Hepatocyte (in vitro differentiated cells): ENCODE data around the gene KMT5C. TPM values are rescaled to one million over a fixed set of nuclear protein-coding genes. Genes with fewer than 3 reads are reported as not detected.

ENCODE experiments used
- DNase-seq: peaks from one replicate; pipeline ENCODE4 v3.0.0-alpha.2; 2016; ENCODE audit warnings: low spot score
- H2AFZ ChIP-seq: fragments of 200-600 bp; sonication (generic); 2 replicates; pipeline ENCODE4 v1.6.0; 2016; ENCODE audit warnings: antibody characterized with exemption, mild to moderate bottlenecking
- H3K27ac ChIP-seq: fragments of 200-600 bp; sonication (generic); 2 replicates; pipeline ENCODE4 v1.5.1; 2016; ENCODE audit warnings: mild to moderate bottlenecking
- H3K27me3 ChIP-seq: fragments of 200-600 bp; sonication (generic); 2 replicates; pipeline ENCODE4 v1.6.1; 2016
- H3K36me3 ChIP-seq: fragments of 200-600 bp; sonication (generic); replicated peaks from 2 replicates; pipeline ENCODE4 v1.5.1; 2016; ENCODE audit warnings: low read depth; ENCODE audit not compliant: insufficient read depth
- H3K4me1 ChIP-seq: fragments of 200-600 bp; sonication (generic); 2 replicates; pipeline ENCODE4 v1.5.1; 2016; ENCODE audit warnings: mild to moderate bottlenecking, moderate library complexity; ENCODE audit not compliant: insufficient read depth
- H3K4me2 ChIP-seq: fragments of 200-600 bp; sonication (generic); 2 replicates; pipeline ENCODE4 v1.6.0; 2016
- H3K4me3 ChIP-seq: fragments of 200-600 bp; sonication (generic); 2 replicates; pipeline ENCODE4 v1.5.1; 2016; ENCODE audit warnings: mild to moderate bottlenecking
- H3K79me2 ChIP-seq: fragments of 200-600 bp; sonication (generic); 2 replicates; pipeline ENCODE4 v1.6.0; 2017; ENCODE audit warnings: mild to moderate bottlenecking
- H3K9me2 ChIP-seq: fragments of 200-600 bp; sonication (generic); replicated peaks from 2 replicates; pipeline ENCODE4 v1.6.0; 2017; ENCODE audit warnings: mild to moderate bottlenecking; ENCODE audit not compliant: insufficient read depth
- H3K9me3 ChIP-seq: fragments of 200-600 bp; sonication (generic); 2 replicates; pipeline ENCODE4 v1.5.1; 2016; ENCODE audit warnings: low read depth, mild to moderate bottlenecking
- H4K20me1 ChIP-seq: fragments of 200-600 bp; sonication (generic); 2 replicates; pipeline ENCODE4 v1.6.0; 2016; ENCODE audit warnings: mild to moderate bottlenecking; ENCODE audit not compliant: insufficient read depth, poor library complexity, severe bottlenecking
- CTCF ChIP-seq: fragments of 200-600 bp; sonication (generic); IDR thresholded peaks from 2 replicates; pipeline ENCODE4 v1.5.1; 2016; ENCODE audit warnings: antibody characterized with exemption, mild to moderate bottlenecking; ENCODE audit not compliant: poor library complexity
- EZH2 ChIP-seq: fragments of 200-600 bp; sonication (generic); IDR thresholded peaks from 2 replicates; pipeline ENCODE4 v1.6.1; 2016; ENCODE audit warnings: antibody characterized with exemption, mild to moderate bottlenecking, borderline replicate concordance
- EZH2phosphoT487 ChIP-seq: fragments of 200-600 bp; sonication (generic); IDR thresholded peaks from one replicate; pipeline ENCODE4 v1.6.1; 2018; ENCODE audit warnings: antibody characterized with exemption, mild to moderate bottlenecking, low read depth, moderate library complexity; ENCODE audit not compliant: unreplicated experiment, severe bottlenecking
- WGBS: methylation state at CpG from one replicate; pipeline ENCODE4 v1.1.6; 2016; ENCODE audit warnings: low lambda C conversion rate; ENCODE audit errors: missing lambda C conversion rate; 5-methylcytosine and 5-hydroxymethylcytosine counted together
- polyA plus RNA-seq: library from polyadenylated mRNA; unstranded; fragments of >200 nt; fragmentation: Nextera tagmentation; extraction: Ambion mirVana; gene quantifications from 2 replicates; pipeline ENCODE4 v1.2.1, GENCODE V29; 2016
- total RNA-seq: library from RNA; depleted of rRNA; stranded (reverse); fragments of >200 nt; gene quantifications from 2 replicates; pipeline ENCODE4 v1.2.3, GENCODE V29; 2014

The KMT5C gene
- total and polyA plus RNA-seq, 2 experiments from 2014 or later = 22.8 to 23.6 TPM

- Histone ChIP-seq H3K36me3 (no peaks in the 10 kb centered on the region), H3K4me3 (no peak overlapping the region), H4K20me1 (peaks cover 50% of the 10 kb centered on the region), H3K4me1 (peaks cover 23% of the 10 kb centered on the region), H3K4me2 (no peak overlapping the region), H3K79me2 (peaks cover 38% of the 10 kb centered on the region), H3K9me3 (no peaks in the 10 kb centered on the region), H3K27ac (no peak overlapping the region), H2AFZ (no peak overlapping the region), H3K27me3 (no peaks in the 10 kb centered on the region), H3K9me2 (no peaks in the 10 kb centered on the region)
- TF ChIP-seq EZH2phosphoT487 (no peak), CTCF (no peak), EZH2 (no peak)
- no peak for DNase-seq
- WGBS = 73% methylated on average over 7 of the region's 7 CpGs
Observed at GRCh38 chr19:55390461-55390880, 50.8 kb downstream of the KMT5C start.

- no peak overlapping the region for H3K4me3 ChIP-seq
- DNase-seq = no peak
- H3K4me2 ChIP-seq = no peak overlapping the region
- H3K9me3 ChIP-seq = no peaks in the 10 kb centered on the region
- no peak for TF ChIP-seq CTCF
- TF ChIP-seq EZH2 = no peak
- no peak for TF ChIP-seq EZH2phosphoT487
- no peak overlapping the region for H3K27ac ChIP-seq
- no peaks in the 10 kb centered on the region for H3K9me2 ChIP-seq
- no peak overlapping the region for H2AFZ ChIP-seq
- peaks cover 23% of the 10 kb centered on the region for H3K4me1 ChIP-seq
- H3K79me2 ChIP-seq = peaks cover 34% of the 10 kb centered on the region
- H4K20me1 ChIP-seq = peaks cover 47% of the 10 kb centered on the region
- no peaks in the 10 kb centered on the region for H3K27me3 ChIP-seq
- WGBS = 91% methylated on average over 12 of the region's 12 CpGs
- H3K36me3 ChIP-seq = no peaks in the 10 kb centered on the region
Observed at GRCh38 chr19:55391191-55391670, 51.6 kb downstream of the KMT5C start.

GRCh38 chr19:55391702-55392615 is 52.3 kb downstream of the KMT5C start:
- Histone ChIP-seq H4K20me1 (peaks cover 39% of the 10 kb centered on the region), H3K9me2 (no peaks in the 10 kb centered on the region), H3K4me3 (no peak overlapping the region), H3K4me2 (no peak overlapping the region), H3K27ac (no peak overlapping the region), H3K9me3 (no peaks in the 10 kb centered on the region), H2AFZ (no peak overlapping the region), H3K79me2 (peaks cover 27% of the 10 kb centered on the region), H3K36me3 (no peaks in the 10 kb centered on the region), H3K4me1 (peaks cover 19% of the 10 kb centered on the region), H3K27me3 (no peaks in the 10 kb centered on the region)
- DNase-seq = no peak
- TF ChIP-seq EZH2 (no peak), EZH2phosphoT487 (no peak), CTCF (no peak)
- 53% methylated on average over 18 of the region's 18 CpGs for WGBS
